GM12872 (cell line): ENCODE results near the gene PRKAG3.

Source experiments
- CTCF ChIP-seq: IDR thresholded peaks from 3 replicates; pipeline ENCODE4 v1.5.1; 2011; ENCODE audit warnings: low read depth, mild to moderate bottlenecking, low read length, moderate library complexity; ENCODE audit not compliant: insufficient read depth

The PRKAG3 gene

DNA sequence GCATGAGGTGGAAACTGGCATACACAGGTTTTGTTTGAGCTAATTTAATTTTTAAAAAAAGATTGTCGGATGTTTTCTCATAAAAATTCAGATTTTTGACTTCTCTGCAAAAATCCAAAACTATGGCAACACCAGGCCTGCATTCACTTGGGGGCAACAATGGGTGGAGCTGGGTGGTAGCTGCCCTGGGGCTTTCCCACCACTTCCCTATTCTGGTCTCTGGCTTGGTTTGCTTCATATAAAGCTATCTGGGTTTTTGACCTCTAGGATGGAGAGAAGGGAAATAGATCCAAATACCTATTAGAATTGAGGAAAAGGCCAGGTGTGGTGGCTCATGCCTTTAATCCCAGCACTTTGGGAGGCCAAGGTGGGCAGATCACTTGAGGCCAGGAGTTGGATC is 55.1 kb downstream of the PRKAG3 start:
- TF ChIP-seq CTCF = no peak

GRCh38 chr2:218773881-218774280 is 57.7 kb downstream of the PRKAG3 start:
- TF ChIP-seq CTCF = no peak
